ENCODE measurements around the gene NOC4L. TPM values are rescaled to one million over a fixed set of nuclear protein-coding genes. Genes with fewer than 3 reads are reported as not detected.
A peak's percentile ranks its signal among the peaks of the same experiment; 100 is the strongest.

Gene NOC4L
- polyA plus RNA-seq, 1 experiment = 8.1 TPM

- Histone ChIP-seq H3K27me3 (ENCODE audit: control insufficient read depth, insufficient read depth, low read length) (peaks cover 7% of the 10 kb centered on the region; the same call in 1 of the 2 replicates), H3K4me3 (ENCODE audit: low read depth, low read length) (no peak overlapping the region), H3K36me3 (ENCODE audit: control insufficient read depth, insufficient read depth, low read length) (peaks cover 2% of the 10 kb centered on the region; the same call in 1 of the 2 replicates)
- DNase-seq (ENCODE audit: low read depth) = peak; percentile 50
- CTCF ChIA-PET = interaction anchor here (1.0 to 2.5 kb wide), 5 partner anchors 9 to 399 kb away, joined by 3 to 11 read pairs (median 3); no protein-coding TSS in a partner anchor
- TF ChIP-seq CTCF (IDR thresholded peaks at IDR 0.05; ENCODE audit: insufficient read depth, low read depth, low read length) = no peak
- POLR2A ChIA-PET = interaction anchor here (0.6 kb wide), 1 partner anchor 400 kb away, joined by 5 read pairs; no protein-coding TSS in a partner anchor
Observed at GRCh38 chr12:132162508-132163031, 18.3 kb downstream of the NOC4L start.

- no peak for TF ChIP-seq CTCF (IDR thresholded peaks at IDR 0.05; ENCODE audit: insufficient read depth, low read depth, low read length)
- DNase-seq (ENCODE audit: low read depth) = no peak
- ChIA-PET POLR2A (interaction anchor here (0.6 kb wide), 1 partner anchor 401 kb away, joined by 5 read pairs; no protein-coding TSS in a partner anchor), CTCF (interaction anchor here (1.1 to 2.5 kb wide), 4 partner anchors 10 to 251 kb away, joined by 3 to 11 read pairs (median 5); no protein-coding TSS in a partner anchor)
- peaks cover 7% of the 10 kb centered on the region; the same call in 1 of the 2 replicates for H3K27me3 ChIP-seq (ENCODE audit: control insufficient read depth, insufficient read depth, low read length)
- no peaks in the 10 kb centered on the region for H3K36me3 ChIP-seq (ENCODE audit: control insufficient read depth, insufficient read depth, low read length)
- no peak overlapping the region for H3K4me3 ChIP-seq (ENCODE audit: low read depth, low read length)
Observed at GRCh38 chr12:132163041-132163910, 19.0 kb downstream of the NOC4L start.

- ChIA-PET CTCF (no interaction called here), POLR2A (no interaction called here)
Observed at GRCh38 chr12:132163911-132164288, 19.6 kb downstream of the NOC4L start.

GRCh38 chr12:132164426-132164825 is 20.2 kb downstream of the NOC4L start:
- ChIA-PET CTCF (no interaction called here), POLR2A (no interaction called here)
- Histone ChIP-seq H3K36me3 (ENCODE audit: control insufficient read depth, insufficient read depth, low read length) (no peaks in the 10 kb centered on the region), H3K27me3 (ENCODE audit: control insufficient read depth, insufficient read depth, low read length) (peaks cover 7% of the 10 kb centered on the region; the same call in 1 of the 2 replicates), H3K4me3 (ENCODE audit: low read depth, low read length) (no peak overlapping the region)
- no peak for DNase-seq (ENCODE audit: low read depth)
- TF ChIP-seq CTCF (IDR thresholded peaks at IDR 0.05; ENCODE audit: insufficient read depth, low read depth, low read length) = no peak

More at GRCh38 chr12:132163911-132164288, 19.6 kb downstream of the NOC4L start:
- H3K36me3 ChIP-seq (ENCODE audit: control insufficient read depth, insufficient read depth, low read length) = no peaks in the 10 kb centered on the region
- no peak for DNase-seq (ENCODE audit: low read depth)
- 0 out of 2 replicates have a peak, but pooled peaks have one; percentile 21 for TF ChIP-seq CTCF (IDR thresholded peaks at IDR 0.05; ENCODE audit: insufficient read depth, low read depth, low read length)
- peaks cover 7% of the 10 kb centered on the region; the same call in 1 of the 2 replicates for H3K27me3 ChIP-seq (ENCODE audit: control insufficient read depth, insufficient read depth, low read length)
- H3K4me3 ChIP-seq (ENCODE audit: low read depth, low read length) = no peak overlapping the region

- no peak for DNase-seq (ENCODE audit: low read depth)
- peaks cover 7% of the 10 kb centered on the region; the same call in 1 of the 2 replicates for H3K27me3 ChIP-seq (ENCODE audit: control insufficient read depth, insufficient read depth, low read length)
- CTCF ChIA-PET = no interaction called here
- H3K36me3 ChIP-seq (ENCODE audit: control insufficient read depth, insufficient read depth, low read length) = no peaks in the 10 kb centered on the region
- POLR2A ChIA-PET = no interaction called here
- no peak for TF ChIP-seq CTCF (IDR thresholded peaks at IDR 0.05; ENCODE audit: insufficient read depth, low read depth, low read length)
- no peak overlapping the region for H3K4me3 ChIP-seq (ENCODE audit: low read depth, low read length)
Observed at GRCh38 chr12:132165584-132165983, 21.3 kb downstream of the NOC4L start.
